Right lobe of liver (tissue), 4 donors: Measurements from ENCODE around the gene SLC49A3.

ENCODE experiments used
- POLR2A ChIP-seq: fragments of 450-650 bp; IDR thresholded peaks from one replicate; pipeline ENCODE4 v1.6.1; 2017; ENCODE audit warnings: antibody characterized with exemption, mild to moderate bottlenecking
- TF ChIP-seq, protein P1 (sequence below), 4 donors: fragments of 200-600 bp in 3 of 4; fragments of 450-650 bp in 1 of 4; IDR thresholded peaks; one replicate each; pipeline versions ENCODE4 v1.5.1 to v1.8.0; 2016 to 2022; ENCODE audit warnings: antibody characterized with exemption in 4 of 4, mild to moderate bottlenecking in 2 of 4
- donor health status: DM: no; HTN: no; CAD: no.
- donor health status: DM: no; HTN: no; CAD: no.
- donor health status: DM: no; HTN: yes; CAD: no.

DNA sequence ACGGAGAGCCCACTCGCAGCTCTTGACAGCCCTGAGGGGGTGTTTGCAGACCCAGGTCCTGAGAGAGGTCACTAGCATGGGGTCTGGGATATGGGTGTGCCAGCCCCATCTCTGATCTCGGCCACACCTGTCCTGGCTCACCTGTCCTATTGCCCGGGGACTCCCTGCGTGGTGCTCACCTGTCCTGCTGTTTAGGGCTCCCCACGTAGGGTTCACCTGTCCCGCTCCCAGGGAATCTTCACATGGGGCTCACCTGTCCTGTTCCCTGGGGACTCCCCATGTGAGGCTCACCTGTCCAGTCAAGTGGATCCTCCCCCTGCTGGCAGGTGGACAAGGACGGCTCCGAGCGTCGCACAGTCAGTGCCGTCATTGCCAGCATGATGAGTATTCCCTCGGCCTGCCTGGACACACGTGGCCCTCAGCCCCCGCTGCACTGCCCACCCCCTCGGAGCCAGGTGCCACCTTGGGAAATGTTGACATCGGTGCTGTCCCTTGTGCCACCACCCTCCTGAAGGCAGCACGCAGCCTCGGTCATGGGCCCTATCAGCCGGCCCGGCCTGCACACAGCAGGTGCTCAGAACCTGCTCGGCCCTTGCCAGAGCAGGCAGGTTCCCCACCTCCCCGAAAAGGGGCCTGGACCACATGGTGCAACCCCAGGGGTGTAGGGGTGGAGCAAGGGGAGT, 6.3 kb downstream of the SLC49A3 start:
- TF ChIP-seq, protein P1, sequence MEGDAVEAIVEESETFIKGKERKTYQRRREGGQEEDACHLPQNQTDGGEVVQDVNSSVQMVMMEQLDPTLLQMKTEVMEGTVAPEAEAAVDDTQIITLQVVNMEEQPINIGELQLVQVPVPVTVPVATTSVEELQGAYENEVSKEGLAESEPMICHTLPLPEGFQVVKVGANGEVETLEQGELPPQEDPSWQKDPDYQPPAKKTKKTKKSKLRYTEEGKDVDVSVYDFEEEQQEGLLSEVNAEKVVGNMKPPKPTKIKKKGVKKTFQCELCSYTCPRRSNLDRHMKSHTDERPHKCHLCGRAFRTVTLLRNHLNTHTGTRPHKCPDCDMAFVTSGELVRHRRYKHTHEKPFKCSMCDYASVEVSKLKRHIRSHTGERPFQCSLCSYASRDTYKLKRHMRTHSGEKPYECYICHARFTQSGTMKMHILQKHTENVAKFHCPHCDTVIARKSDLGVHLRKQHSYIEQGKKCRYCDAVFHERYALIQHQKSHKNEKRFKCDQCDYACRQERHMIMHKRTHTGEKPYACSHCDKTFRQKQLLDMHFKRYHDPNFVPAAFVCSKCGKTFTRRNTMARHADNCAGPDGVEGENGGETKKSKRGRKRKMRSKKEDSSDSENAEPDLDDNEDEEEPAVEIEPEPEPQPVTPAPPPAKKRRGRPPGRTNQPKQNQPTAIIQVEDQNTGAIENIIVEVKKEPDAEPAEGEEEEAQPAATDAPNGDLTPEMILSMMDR (IDR thresholded peaks at IDR 0.05): no peak
- no peak for TF ChIP-seq POLR2A
